HEK293 (cell line): ENCODE results near the gene RHOBTB3.

ENCODE experiments used
- CTCF ChIA-PET: fragments of 350-600 bp; formaldehyde crosslinking; extraction: SDS; loops from one replicate; lab custom pipeline; 2021; ENCODE audit warnings: antibody characterized with exemption; lab: Yijun Ruan, JAX
- POLR2A ChIA-PET: fragments of 300-600 bp; formaldehyde crosslinking; extraction: SDS; loops from one replicate; lab custom pipeline; 2020; ENCODE audit warnings: antibody characterized with exemption, inconsistent platforms; lab: Yijun Ruan, JAX
- H3K27ac ChIP-seq: fragments of 200-500 bp; sonication (Bioruptor generic); 2 replicates; pipeline ENCODE4 v1.5.1; 2014; ENCODE audit warnings: low read depth, low read length, control low read depth, inconsistent platforms; ENCODE audit errors: extremely low read depth
- H3K36me3 ChIP-seq, 2 experiments: fragments of 200-500 bp in 1 of 2; sonication (Bioruptor generic) in 1 of 2; 1 replicate in 1 of 2; 2 replicates in 1 of 2; pipeline ENCODE4 v1.5.1; 2014 to 2017; ENCODE audit warnings: inconsistent platforms in 2 of 2, low read length in 2 of 2; ENCODE audit not compliant: control insufficient read depth in 2 of 2, insufficient read depth in 1 of 2
- H3K4me1 ChIP-seq: fragments of 200-500 bp; sonication (Bioruptor generic); 2 replicates; pipeline ENCODE4 v1.5.1; 2014; ENCODE audit warnings: mild to moderate bottlenecking, low read length, inconsistent platforms; ENCODE audit not compliant: control insufficient read depth, insufficient read depth
- H3K4me3 ChIP-seq: 2 replicates; pipeline ENCODE4 v1.5.1; 2011; ENCODE audit warnings: low read depth, mild to moderate bottlenecking, control low read depth, low read length, moderate library complexity
- H3K9me3 ChIP-seq: fragments of 200-500 bp; sonication (Bioruptor generic); 2 replicates; pipeline ENCODE4 v1.5.1; 2014; ENCODE audit warnings: low read depth, low read length, inconsistent platforms; ENCODE audit not compliant: control insufficient read depth, insufficient read depth
- GLI2 ChIP-seq: fragments of 450-650 bp; formaldehyde crosslinking; IDR thresholded peaks from 2 replicates; pipeline ENCODE4; 2017; ENCODE audit warnings: missing biosample characterization, missing genetic modification characterization, low read depth, borderline replicate concordance
- IKZF3 ChIP-seq: fragments of 450-650 bp; IDR thresholded peaks from 2 replicates; pipeline ENCODE4 v1.5.0; 2018; ENCODE audit warnings: missing biosample characterization, mild to moderate bottlenecking, missing genetic modification characterization, moderate library complexity
- KLF7 ChIP-seq: fragments of 450-650 bp; formaldehyde crosslinking; IDR thresholded peaks from 2 replicates; pipeline ENCODE4 v1.5.1; 2016; ENCODE audit warnings: missing biosample characterization, missing genetic modification characterization, borderline replicate concordance
- PRDM1 ChIP-seq: fragments of 450-650 bp; formaldehyde crosslinking; IDR thresholded peaks from 2 replicates; pipeline ENCODE4; 2016; ENCODE audit warnings: missing biosample characterization, missing genetic modification characterization
- SCRT2 ChIP-seq: fragments of 450-650 bp; formaldehyde crosslinking; IDR thresholded peaks from 2 replicates; pipeline ENCODE4 v1.5.1; 2016; ENCODE audit warnings: missing biosample characterization, missing genetic modification characterization
- ZNF174 ChIP-seq: fragments of 450-650 bp; formaldehyde crosslinking; IDR thresholded peaks from 2 replicates; pipeline ENCODE4 v1.5.0; 2017; ENCODE audit warnings: missing biosample characterization, mild to moderate bottlenecking, missing genetic modification characterization
- ZNF184 ChIP-seq: fragments of 450-650 bp; IDR thresholded peaks from 2 replicates; pipeline ENCODE4 v1.5.1; 2018; ENCODE audit warnings: missing biosample characterization, mild to moderate bottlenecking, missing genetic modification characterization
- ZNF211 ChIP-seq: fragments of 450-650 bp; formaldehyde crosslinking; IDR thresholded peaks from 2 replicates; pipeline ENCODE4 v1.5.1; 2016; ENCODE audit warnings: low read depth, missing biosample characterization, missing genetic modification characterization
- ZNF274 ChIP-seq, 2 experiments: fragments of 200-500 bp in 1 of 2; fragments of 450-650 bp in 1 of 2; sonication (Bioruptor generic) in 1 of 2; formaldehyde crosslinking in 1 of 2; IDR thresholded peaks; 2 replicates each; pipeline versions ENCODE4 v1.5.1 to v1.6.1; 2014 to 2016; ENCODE audit warnings: borderline replicate concordance in 1 of 2, inconsistent platforms in 1 of 2, low read length in 1 of 2, missing biosample characterization in 1 of 2, missing genetic modification characterization in 1 of 2
- ZNF324 ChIP-seq: fragments of 450-650 bp; formaldehyde crosslinking; IDR thresholded peaks from 2 replicates; pipeline ENCODE4 v1.5.1; 2016; ENCODE audit warnings: missing biosample characterization, missing genetic modification characterization
- ZNF664 ChIP-seq: fragments of 450-650 bp; formaldehyde crosslinking; IDR thresholded peaks from 2 replicates; pipeline ENCODE4 v1.5.1; 2016; ENCODE audit warnings: missing biosample characterization, missing genetic modification characterization
- ZNF776 ChIP-seq: fragments of 450-650 bp; formaldehyde crosslinking; IDR thresholded peaks from 2 replicates; pipeline ENCODE4 v1.5.0; 2017; ENCODE audit warnings: missing biosample characterization, missing genetic modification characterization, borderline replicate concordance
- ZSCAN16 ChIP-seq: fragments of 450-650 bp; formaldehyde crosslinking; IDR thresholded peaks from 2 replicates; pipeline ENCODE4 v1.5.1; 2016; ENCODE audit warnings: missing biosample characterization, missing genetic modification characterization
- TF ChIP-seq, protein P1 (sequence below): fragments of 450-650 bp; formaldehyde crosslinking; IDR thresholded peaks from 2 replicates; pipeline ENCODE4 v1.5.1; 2017; ENCODE audit warnings: missing biosample characterization, missing genetic modification characterization
- TF ChIP-seq, protein P2 (sequence below): fragments of 450-650 bp; formaldehyde crosslinking; conservative IDR thresholded peaks from 2 replicates; pipeline ENCODE4 v1.5.1; 2016; ENCODE audit warnings: low read depth, missing biosample characterization, missing genetic modification characterization
- TF ChIP-seq, protein P3 (sequence below): fragments of 450-650 bp; formaldehyde crosslinking; IDR thresholded peaks from 2 replicates; pipeline ENCODE4 v1.5.1; 2016; ENCODE audit warnings: missing biosample characterization, missing genetic modification characterization
- TF ChIP-seq, protein P4 (sequence below): fragments of 450-650 bp; IDR thresholded peaks from 2 replicates; pipeline ENCODE4 v1.5.1; 2018; ENCODE audit warnings: missing biosample characterization, missing genetic modification characterization

The RHOBTB3 gene

DNA sequence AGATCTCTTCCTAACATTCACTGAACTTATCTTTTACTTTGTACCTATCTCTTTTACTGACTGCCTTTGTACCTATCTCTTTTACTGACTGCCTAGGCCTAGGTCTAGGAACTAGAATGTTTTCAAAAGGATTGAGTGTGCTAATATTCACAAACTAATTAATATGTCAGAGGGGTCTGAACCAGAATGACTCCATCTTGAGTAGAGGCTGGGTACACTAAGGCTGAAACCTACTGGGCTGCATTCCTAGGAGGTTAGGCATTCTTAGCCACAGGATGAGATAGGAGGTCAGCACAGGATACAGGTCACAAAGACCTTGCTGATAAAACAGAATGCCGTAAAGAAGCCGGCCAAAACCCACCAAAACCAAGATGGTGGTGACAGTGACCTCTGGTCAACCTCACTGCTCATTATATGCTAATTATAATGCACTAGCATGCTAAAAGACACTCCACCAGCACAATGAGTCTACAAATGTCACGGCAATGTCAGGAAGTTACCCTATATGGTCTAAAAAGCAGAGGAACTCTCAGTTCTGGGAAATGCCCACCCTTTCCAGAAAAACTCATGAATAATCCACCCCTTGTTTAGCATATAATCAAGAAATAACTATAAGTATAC lies 2.5 kb upstream of the RHOBTB3 start:
- ChIA-PET POLR2A (no interaction called here), CTCF (no interaction called here)
- H3K27ac ChIP-seq, result no peak overlapping the region

DNA sequence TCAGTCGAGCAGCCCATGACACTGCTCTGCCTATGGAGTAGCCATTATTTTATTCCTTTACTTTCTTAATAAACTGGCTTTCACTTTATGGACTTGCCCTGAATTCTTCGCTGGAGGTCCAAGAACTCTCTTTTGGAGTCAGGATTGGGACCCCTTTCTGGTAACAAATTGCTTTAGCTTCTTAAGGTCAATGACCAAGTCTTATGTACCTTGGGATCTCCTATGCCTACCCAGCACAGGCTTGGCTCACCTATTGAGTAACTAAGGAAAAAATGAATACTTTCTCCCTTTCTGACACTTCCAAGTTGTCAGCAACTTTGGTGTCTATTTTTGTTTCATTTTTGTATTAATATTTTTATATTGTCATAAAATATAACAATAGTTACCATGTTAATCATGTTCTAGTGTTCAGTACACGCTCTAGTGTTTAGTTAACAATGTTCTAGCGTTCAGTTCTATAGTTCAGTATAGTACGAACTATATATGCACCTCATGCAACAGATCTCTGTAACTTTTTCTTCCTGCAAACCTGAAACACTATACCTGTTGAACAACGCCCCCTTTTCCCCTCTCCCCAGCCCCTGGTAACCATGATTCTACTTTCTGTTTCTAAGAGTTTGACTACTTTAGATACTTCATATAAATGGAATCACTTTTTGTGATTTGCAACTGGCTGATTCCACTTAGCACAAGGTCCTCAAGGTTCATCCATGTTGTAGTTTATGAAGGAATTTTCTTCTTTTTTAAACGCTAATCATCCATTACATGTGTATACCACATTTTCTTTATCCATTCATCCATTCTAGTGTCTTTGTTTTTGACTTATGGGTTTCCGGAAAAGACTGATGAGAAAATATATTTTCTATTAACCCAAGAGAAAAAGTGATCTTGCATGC lies 1.8 kb upstream of the RHOBTB3 start:
- Histone ChIP-seq H3K9me3 (no peaks in the 10 kb centered on the region), H3K36me3 (peaks cover 0 to 8% of the 10 kb centered on the region in 2 experiments; a peak in 1 of 3 replicates), H3K27ac (no peak overlapping the region), H3K4me1 (peaks cover 8% of the 10 kb centered on the region), H3K4me3 (no peak overlapping the region)
- CTCF ChIA-PET, result interaction anchor here (1.2 to 1.9 kb wide), 2 partner anchors 65 to 117 kb away, joined by 4 to 10 read pairs; no protein-coding TSS in a partner anchor
- POLR2A ChIA-PET, result interaction anchor here (3.2 kb wide), 1 partner anchor 82 kb away, joined by 34 read pairs; the partner anchor contains the start of gene RFESD
- TF ChIP-seq SCRT2 (tag by site-specific recombination) (peak; percentile 69), ZSCAN16 (peak; percentile 62), PRDM1 (peak; percentile 73), ZNF274 (IDR thresholded peaks at IDR 0.05; ENCODE audit: low read length) (no peak), ZNF274 (tag by site-specific recombination; IDR thresholded peaks at IDR 0.05; ENCODE audit: borderline replicate concordance) (no peak), IKZF3 (tag by site-specific recombination) (no peak), ZNF211 (tag by site-specific recombination) (no peak)
- TF ChIP-seq, protein P1, sequence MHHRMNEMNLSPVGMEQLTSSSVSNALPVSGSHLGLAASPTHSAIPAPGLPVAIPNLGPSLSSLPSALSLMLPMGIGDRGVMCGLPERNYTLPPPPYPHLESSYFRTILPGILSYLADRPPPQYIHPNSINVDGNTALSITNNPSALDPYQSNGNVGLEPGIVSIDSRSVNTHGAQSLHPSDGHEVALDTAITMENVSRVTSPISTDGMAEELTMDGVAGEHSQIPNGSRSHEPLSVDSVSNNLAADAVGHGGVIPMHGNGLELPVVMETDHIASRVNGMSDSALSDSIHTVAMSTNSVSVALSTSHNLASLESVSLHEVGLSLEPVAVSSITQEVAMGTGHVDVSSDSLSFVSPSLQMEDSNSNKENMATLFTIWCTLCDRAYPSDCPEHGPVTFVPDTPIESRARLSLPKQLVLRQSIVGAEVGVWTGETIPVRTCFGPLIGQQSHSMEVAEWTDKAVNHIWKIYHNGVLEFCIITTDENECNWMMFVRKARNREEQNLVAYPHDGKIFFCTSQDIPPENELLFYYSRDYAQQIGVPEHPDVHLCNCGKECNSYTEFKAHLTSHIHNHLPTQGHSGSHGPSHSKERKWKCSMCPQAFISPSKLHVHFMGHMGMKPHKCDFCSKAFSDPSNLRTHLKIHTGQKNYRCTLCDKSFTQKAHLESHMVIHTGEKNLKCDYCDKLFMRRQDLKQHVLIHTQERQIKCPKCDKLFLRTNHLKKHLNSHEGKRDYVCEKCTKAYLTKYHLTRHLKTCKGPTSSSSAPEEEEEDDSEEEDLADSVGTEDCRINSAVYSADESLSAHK (tag by site-specific recombination), result no peak
- TF ChIP-seq, protein P2, sequence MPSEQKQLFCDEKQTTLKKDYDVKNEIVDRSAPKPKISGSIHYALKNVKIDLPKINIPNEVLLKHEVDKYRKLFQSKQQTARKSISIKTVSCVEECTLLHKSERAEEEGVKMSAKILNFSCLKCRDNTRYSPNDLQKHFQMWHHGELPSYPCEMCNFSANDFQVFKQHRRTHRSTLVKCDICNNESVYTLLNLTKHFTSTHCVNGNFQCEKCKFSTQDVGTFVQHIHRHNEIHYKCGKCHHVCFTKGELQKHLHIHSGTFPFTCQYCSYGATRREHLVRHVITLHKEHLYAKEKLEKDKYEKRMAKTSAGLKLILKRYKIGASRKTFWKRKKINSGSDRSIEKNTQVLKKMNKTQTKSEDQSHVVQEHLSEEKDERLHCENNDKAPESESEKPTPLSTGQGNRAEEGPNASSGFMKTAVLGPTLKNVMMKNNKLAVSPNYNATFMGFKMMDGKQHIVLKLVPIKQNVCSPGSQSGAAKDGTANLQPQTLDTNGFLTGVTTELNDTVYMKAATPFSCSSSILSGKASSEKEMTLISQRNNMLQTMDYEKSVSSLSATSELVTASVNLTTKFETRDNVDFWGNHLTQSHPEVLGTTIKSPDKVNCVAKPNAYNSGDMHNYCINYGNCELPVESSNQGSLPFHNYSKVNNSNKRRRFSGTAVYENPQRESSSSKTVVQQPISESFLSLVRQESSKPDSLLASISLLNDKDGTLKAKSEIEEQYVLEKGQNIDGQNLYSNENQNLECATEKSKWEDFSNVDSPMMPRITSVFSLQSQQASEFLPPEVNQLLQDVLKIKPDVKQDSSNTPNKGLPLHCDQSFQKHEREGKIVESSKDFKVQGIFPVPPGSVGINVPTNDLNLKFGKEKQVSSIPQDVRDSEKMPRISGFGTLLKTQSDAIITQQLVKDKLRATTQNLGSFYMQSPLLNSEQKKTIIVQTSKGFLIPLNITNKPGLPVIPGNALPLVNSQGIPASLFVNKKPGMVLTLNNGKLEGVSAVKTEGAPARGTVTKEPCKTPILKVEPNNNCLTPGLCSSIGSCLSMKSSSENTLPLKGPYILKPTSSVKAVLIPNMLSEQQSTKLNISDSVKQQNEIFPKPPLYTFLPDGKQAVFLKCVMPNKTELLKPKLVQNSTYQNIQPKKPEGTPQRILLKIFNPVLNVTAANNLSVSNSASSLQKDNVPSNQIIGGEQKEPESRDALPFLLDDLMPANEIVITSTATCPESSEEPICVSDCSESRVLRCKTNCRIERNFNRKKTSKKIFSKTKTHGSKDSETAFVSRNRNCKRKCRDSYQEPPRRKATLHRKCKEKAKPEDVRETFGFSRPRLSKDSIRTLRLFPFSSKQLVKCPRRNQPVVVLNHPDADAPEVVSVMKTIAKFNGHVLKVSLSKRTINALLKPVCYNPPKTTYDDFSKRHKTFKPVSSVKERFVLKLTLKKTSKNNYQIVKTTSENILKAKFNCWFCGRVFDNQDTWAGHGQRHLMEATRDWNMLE (tag by site-specific recombination), result no peak
- TF ChIP-seq, protein P3, sequence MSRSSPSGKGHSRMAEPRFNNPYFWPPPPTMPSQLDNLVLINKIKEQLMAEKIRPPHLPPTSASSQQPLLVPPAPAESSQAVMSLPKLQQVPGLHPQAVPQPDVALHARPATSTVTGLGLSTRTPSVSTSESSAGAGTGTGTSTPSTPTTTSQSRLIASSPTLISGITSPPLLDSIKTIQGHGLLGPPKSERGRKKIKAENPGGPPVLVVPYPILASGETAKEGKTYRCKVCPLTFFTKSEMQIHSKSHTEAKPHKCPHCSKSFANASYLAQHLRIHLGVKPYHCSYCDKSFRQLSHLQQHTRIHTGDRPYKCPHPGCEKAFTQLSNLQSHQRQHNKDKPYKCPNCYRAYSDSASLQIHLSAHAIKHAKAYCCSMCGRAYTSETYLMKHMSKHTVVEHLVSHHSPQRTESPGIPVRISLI (tag by site-specific recombination), result no peak

More for the DNA sequence above, 2.5 kb upstream of the RHOBTB3 start:
- H3K4me3 ChIP-seq, result no peak overlapping the region
- H3K4me1 ChIP-seq, result peaks cover 9% of the 10 kb centered on the region
- H3K36me3 ChIP-seq, result peaks cover 0 to under 1% of the 10 kb centered on the region in 2 experiments; a peak in 1 of 3 replicates
- TF ChIP-seq KLF7 (tag by site-specific recombination) (no peak), ZNF664 (tag by site-specific recombination) (no peak), ZNF174 (tag by site-specific recombination) (no peak), ZNF324 (tag by site-specific recombination) (no peak), GLI2 (tag by site-specific recombination) (no peak), ZNF776 (tag by site-specific recombination) (no peak), ZNF184 (no peak)
- TF ChIP-seq, protein P3 (tag by site-specific recombination), result no peak
- TF ChIP-seq, protein P4, sequence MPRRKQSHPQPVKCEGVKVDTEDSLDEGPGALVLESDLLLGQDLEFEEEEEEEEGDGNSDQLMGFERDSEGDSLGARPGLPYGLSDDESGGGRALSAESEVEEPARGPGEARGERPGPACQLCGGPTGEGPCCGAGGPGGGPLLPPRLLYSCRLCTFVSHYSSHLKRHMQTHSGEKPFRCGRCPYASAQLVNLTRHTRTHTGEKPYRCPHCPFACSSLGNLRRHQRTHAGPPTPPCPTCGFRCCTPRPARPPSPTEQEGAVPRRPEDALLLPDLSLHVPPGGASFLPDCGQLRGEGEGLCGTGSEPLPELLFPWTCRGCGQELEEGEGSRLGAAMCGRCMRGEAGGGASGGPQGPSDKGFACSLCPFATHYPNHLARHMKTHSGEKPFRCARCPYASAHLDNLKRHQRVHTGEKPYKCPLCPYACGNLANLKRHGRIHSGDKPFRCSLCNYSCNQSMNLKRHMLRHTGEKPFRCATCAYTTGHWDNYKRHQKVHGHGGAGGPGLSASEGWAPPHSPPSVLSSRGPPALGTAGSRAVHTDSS (tag by site-specific recombination), result no peak
- no peaks in the 10 kb centered on the region for H3K9me3 ChIP-seq
